K562 (cell line): Measurements from ENCODE around the gene AKT3. TPM values are rescaled to one million over a fixed set of nuclear protein-coding genes. Genes with fewer than 3 reads are reported as not detected.

Experiments
- CBFA2T3 ChIP-seq: fragments of 450-650 bp; IDR thresholded peaks from 2 replicates; pipeline ENCODE4 v1.6.1; 2017
- HDAC1 ChIP-seq, 2 experiments: fragments of 450-650 bp; IDR thresholded peaks; 2 replicates each; pipeline ENCODE4 v1.6.1; 2016 to 2017; ENCODE audit warnings: inconsistent platforms in 1 of 2, mild to moderate bottlenecking in 1 of 2, moderate library complexity in 1 of 2
- MIER1 ChIP-seq: fragments of 450-650 bp; IDR thresholded peaks from 2 replicates; pipeline ENCODE4 v1.6.1; 2016; ENCODE audit warnings: antibody characterized with exemption, mild to moderate bottlenecking, low read depth
- PHB2 ChIP-seq: fragments of 450-650 bp; IDR thresholded peaks from 2 replicates; pipeline ENCODE4 v1.6.1; 2017; ENCODE audit warnings: low read depth
- SIN3A ChIP-seq, 2 experiments: fragments of 150-350 bp in 1 of 2; IDR thresholded peaks; 2 replicates each; pipeline ENCODE4 v1.6.1; 2011 to 2016; ENCODE audit warnings: borderline replicate concordance in 2 of 2, low read depth in 2 of 2, low read length in 2 of 2, mild to moderate bottlenecking in 2 of 2, moderate library complexity in 2 of 2; ENCODE audit not compliant: control insufficient read depth in 1 of 2
- SRSF3 ChIP-seq: fragments of 200-400 bp; formaldehyde crosslinking; IDR thresholded peaks from 2 replicates; pipeline ENCODE4 v1.6.1; 2016; ENCODE audit warnings: mild to moderate bottlenecking, low read length, moderate library complexity; ENCODE audit not compliant: insufficient read depth
- ZNF561 ChIP-seq: fragments of 450-650 bp; formaldehyde crosslinking; conservative IDR thresholded peaks from 2 replicates; pipeline ENCODE4 v1.4.0; 2020; ENCODE audit warnings: mild to moderate bottlenecking, moderate library complexity
- ZNF668 ChIP-seq: fragments of 250-450 bp; sonication (Bioruptor Pico); IDR thresholded peaks from 2 replicates; pipeline ENCODE4 v1.8.0; 2022; ENCODE audit warnings: mild to moderate bottlenecking, inconsistent platforms
- polyA plus RNA-seq, 8 experiments: library from polyadenylated mRNA; depleted of rRNA in 4 of 8; stranded (reverse) in 5 of 8; unstranded in 3 of 8; fragments of >200 nt; fragmentation: Nextera tagmentation in 2 of 8; fragmentation: Illumina TruSeq in 1 of 8; extraction: Ambion mirVana in 2 of 8; extraction: Trizol in 1 of 8; gene quantifications; 2 replicates each; pipeline versions ENCODE4 v1.2.1 to v1.2.3, GENCODE V29; 2011 to 2014; ENCODE audit warnings: inconsistent platforms in 1 of 8, missing spikeins in 1 of 8
- total RNA-seq, 7 experiments: library from RNA; depleted of rRNA in 6 of 7; stranded (reverse); fragments of >200 nt in 6 of 7; fragmentation: Illumina TruSeq in 2 of 7; extraction: Trizol in 2 of 7; gene quantifications; 2 replicates each; pipeline versions ENCODE4 v1.2.1 to v1.2.3, GENCODE V29; 2011 to 2021; ENCODE audit warnings: low replicate concordance in 1 of 7
- TF ChIP-seq, protein P1 (sequence below): IDR thresholded peaks from 2 replicates; pipeline ENCODE4 v1.6.1; 2012; ENCODE audit warnings: low read depth, low read length, improper control_type of control experiment, borderline replicate concordance
- TF ChIP-seq, protein P2 (sequence below): fragments of 250-450 bp; sonication (Bioruptor Pico); IDR thresholded peaks from 2 replicates; pipeline ENCODE4 v1.5.0; 2020; ENCODE audit warnings: mild to moderate bottlenecking
- TF ChIP-seq, protein P3 (sequence below): fragments of 250-450 bp; sonication (Bioruptor Pico); IDR thresholded peaks from 2 replicates; pipeline ENCODE4 v1.5.0; 2021
- TF ChIP-seq, protein P4 (sequence below): sonication (generic); formaldehyde crosslinking; IDR thresholded peaks from 2 replicates; pipeline ENCODE4 v1.8.0; 2022; ENCODE audit warnings: mild to moderate bottlenecking, missing genetic modification reagents
- TF ChIP-seq, protein P5 (sequence below), 2 experiments: IDR thresholded peaks; 2 replicates each; pipeline ENCODE4 v1.6.1; 2011; ENCODE audit warnings: borderline replicate concordance in 1 of 2, control low read depth in 1 of 2, low read depth in 1 of 2, low read length in 1 of 2, mild to moderate bottlenecking in 1 of 2, mixed read lengths in 1 of 2, moderate library complexity in 1 of 2; ENCODE audit not compliant: insufficient read depth in 1 of 2, insufficient read length in 1 of 2, poor library complexity in 1 of 2, severe bottlenecking in 1 of 2; ENCODE audit errors: extremely low read depth in 1 of 2

Gene AKT3
- total and polyA plus RNA-seq, 9 of the 15 experiments (the other 6 are each of a cell fraction or from before 2014, with no cell fraction given): 0.04 to 0.54 (median 0.18) TPM; not detected in 1

DNA sequence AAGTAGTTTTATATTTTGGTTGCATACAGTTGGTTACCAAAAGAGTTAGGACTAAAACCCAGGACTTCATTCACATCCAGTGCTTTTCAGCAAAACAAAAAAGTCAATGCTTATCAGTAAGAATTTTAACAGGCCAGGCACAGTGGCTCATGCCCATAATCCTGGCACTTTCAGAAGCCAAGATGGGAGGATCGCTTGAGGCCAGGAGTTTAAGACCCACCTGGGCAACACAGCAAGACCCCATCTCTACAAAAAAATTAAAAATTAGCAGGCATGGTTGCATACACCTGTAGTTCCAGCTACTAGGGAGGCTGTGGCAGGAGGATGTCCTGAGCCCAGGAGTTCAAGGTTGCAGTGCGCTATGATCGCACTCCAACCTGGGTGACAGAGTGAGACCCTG lies 47.3 kb downstream of the AKT3 start (continued):
- TF ChIP-seq, protein P1, sequence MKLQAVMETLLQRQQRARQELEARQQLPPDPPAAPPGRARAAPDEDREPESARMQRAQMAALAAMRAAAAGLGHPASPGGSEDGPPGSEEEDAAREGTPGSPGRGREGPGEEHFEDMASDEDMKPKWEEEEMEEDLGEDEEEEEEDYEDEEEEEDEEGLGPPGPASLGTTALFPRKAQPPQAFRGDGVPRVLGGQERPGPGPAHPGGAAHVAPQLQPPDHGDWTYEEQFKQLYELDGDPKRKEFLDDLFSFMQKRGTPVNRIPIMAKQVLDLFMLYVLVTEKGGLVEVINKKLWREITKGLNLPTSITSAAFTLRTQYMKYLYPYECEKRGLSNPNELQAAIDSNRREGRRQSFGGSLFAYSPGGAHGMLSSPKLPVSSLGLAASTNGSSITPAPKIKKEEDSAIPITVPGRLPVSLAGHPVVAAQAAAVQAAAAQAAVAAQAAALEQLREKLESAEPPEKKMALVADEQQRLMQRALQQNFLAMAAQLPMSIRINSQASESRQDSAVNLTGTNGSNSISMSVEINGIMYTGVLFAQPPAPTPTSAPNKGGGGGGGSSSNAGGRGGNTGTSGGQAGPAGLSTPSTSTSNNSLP: no peak
- TF ChIP-seq PHB2: no peak
- TF ChIP-seq HDAC1 (IDR thresholded peaks at IDR 0.05): no peak
- TF ChIP-seq SRSF3: no peak
- TF ChIP-seq, protein P2, sequence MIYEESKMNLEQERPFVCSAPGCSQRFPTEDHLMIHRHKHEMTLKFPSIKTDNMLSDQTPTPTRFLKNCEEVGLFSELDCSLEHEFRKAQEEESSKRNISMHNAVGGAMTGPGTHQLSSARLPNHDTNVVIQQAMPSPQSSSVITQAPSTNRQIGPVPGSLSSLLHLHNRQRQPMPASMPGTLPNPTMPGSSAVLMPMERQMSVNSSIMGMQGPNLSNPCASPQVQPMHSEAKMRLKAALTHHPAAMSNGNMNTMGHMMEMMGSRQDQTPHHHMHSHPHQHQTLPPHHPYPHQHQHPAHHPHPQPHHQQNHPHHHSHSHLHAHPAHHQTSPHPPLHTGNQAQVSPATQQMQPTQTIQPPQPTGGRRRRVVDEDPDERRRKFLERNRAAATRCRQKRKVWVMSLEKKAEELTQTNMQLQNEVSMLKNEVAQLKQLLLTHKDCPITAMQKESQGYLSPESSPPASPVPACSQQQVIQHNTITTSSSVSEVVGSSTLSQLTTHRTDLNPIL (CRISPR knock-in tag): no peak
- TF ChIP-seq SIN3A (IDR thresholded peaks at IDR 0.05; ENCODE audit: borderline replicate concordance in 2 of 2, control insufficient read depth in 1 of 2, low read depth in 2 of 2, low read length in 2 of 2): no peak
- TF ChIP-seq, protein P3, sequence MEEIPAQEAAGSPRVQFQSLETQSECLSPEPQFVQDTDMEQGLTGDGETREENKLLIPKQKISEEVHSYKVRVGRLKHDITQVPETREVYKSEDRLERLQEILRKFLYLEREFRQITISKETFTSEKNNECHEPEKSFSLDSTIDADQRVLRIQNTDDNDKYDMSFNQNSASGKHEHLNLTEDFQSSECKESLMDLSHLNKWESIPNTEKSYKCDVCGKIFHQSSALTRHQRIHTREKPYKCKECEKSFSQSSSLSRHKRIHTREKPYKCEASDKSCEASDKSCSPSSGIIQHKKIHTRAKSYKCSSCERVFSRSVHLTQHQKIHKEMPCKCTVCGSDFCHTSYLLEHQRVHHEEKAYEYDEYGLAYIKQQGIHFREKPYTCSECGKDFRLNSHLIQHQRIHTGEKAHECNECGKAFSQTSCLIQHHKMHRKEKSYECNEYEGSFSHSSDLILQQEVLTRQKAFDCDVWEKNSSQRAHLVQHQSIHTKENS (CRISPR knock-in tag): no peak
- no peak for TF ChIP-seq MIER1
- TF ChIP-seq, protein P4, sequence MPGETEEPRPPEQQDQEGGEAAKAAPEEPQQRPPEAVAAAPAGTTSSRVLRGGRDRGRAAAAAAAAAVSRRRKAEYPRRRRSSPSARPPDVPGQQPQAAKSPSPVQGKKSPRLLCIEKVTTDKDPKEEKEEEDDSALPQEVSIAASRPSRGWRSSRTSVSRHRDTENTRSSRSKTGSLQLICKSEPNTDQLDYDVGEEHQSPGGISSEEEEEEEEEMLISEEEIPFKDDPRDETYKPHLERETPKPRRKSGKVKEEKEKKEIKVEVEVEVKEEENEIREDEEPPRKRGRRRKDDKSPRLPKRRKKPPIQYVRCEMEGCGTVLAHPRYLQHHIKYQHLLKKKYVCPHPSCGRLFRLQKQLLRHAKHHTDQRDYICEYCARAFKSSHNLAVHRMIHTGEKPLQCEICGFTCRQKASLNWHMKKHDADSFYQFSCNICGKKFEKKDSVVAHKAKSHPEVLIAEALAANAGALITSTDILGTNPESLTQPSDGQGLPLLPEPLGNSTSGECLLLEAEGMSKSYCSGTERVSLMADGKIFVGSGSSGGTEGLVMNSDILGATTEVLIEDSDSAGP (CRISPR knock-in tag): no peak
- no peak for TF ChIP-seq CBFA2T3
- no peak for TF ChIP-seq ZNF561 (CRISPR knock-in tag)
- no peak for TF ChIP-seq ZNF668 (CRISPR knock-in tag)
- TF ChIP-seq, protein P5, sequence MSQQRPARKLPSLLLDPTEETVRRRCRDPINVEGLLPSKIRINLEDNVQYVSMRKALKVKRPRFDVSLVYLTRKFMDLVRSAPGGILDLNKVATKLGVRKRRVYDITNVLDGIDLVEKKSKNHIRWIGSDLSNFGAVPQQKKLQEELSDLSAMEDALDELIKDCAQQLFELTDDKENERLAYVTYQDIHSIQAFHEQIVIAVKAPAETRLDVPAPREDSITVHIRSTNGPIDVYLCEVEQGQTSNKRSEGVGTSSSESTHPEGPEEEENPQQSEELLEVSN (IDR thresholded peaks at IDR 0.05; ENCODE audit: borderline replicate concordance in 1 of 2, extremely low read depth in 1 of 2, insufficient read depth in 1 of 2, insufficient read length in 1 of 2, low read depth in 1 of 2, low read length in 1 of 2, poor library complexity in 1 of 2, severe bottlenecking in 1 of 2): no peak
